Neural crest cell (in vitro differentiated cells): Measurements from ENCODE around the gene CANX. TPM values are rescaled to one million over a fixed set of nuclear protein-coding genes. Genes with fewer than 3 reads are reported as not detected.
"Not testable (repeated sequence)": the region's sequence is repeated elsewhere in the genome, so short reads cannot be mapped to it uniquely, and the experiment has no call there.

Experiments used
- DNase-seq: peaks from one replicate; pipeline ENCODE4 v3.0.0; 2021; ENCODE audit warnings: low read depth, mixed read lengths, low spot score
- H3K27ac Mint-ChIP-seq: one replicate; pipeline ENCODE4 v1.8.0; 2021; ENCODE audit warnings: mild to moderate bottlenecking, mixed read lengths; ENCODE audit not compliant: unreplicated experiment
- H3K27me3 Mint-ChIP-seq: 2 replicates; pipeline ENCODE4 v1.8.0; 2021; ENCODE audit warnings: low read depth, mild to moderate bottlenecking, mixed read lengths
- H3K36me3 Mint-ChIP-seq: 2 replicates; pipeline ENCODE4 v1.8.0; 2021; ENCODE audit warnings: low read depth, mild to moderate bottlenecking, mixed read lengths
- H3K4me1 Mint-ChIP-seq: 2 replicates; pipeline ENCODE4 v1.8.0; 2021; ENCODE audit warnings: mixed read lengths
- H3K4me3 Mint-ChIP-seq: one replicate; pipeline ENCODE4 v1.8.0; 2021; ENCODE audit warnings: mild to moderate bottlenecking, mixed read lengths
- H3K9me3 Mint-ChIP-seq: 2 replicates; pipeline ENCODE4 v1.8.0; 2021; ENCODE audit warnings: mixed read lengths
- CTCF ChIP-seq: fragments of 200-600 bp; sonication (generic); conservative IDR thresholded peaks from 2 replicates; pipeline ENCODE4 v1.5.0; 2021; ENCODE audit warnings: antibody characterized with exemption, mild to moderate bottlenecking
- long read RNA-seq: library from polyadenylated mRNA; unstranded; transcript quantifications from one replicate; pipeline ENCODE4 v2.0.0, GENCODE V29; 2020
- total RNA-seq: library from RNA; stranded (reverse); gene quantifications from 2 replicates; pipeline ENCODE4 v1.2.1, GENCODE V29; 2021

Gene CANX
- total RNA-seq = 652 and 682 TPM in 2 replicates
- long read RNA-seq, full-length matches to known transcripts = 584 of 1,039 reads
- long read RNA-seq, partial matches to known transcripts = 375 of 1,039 reads
- long read RNA-seq, other reads (novel, unspliced or antisense) = 80 of 1,039 reads

DNA sequence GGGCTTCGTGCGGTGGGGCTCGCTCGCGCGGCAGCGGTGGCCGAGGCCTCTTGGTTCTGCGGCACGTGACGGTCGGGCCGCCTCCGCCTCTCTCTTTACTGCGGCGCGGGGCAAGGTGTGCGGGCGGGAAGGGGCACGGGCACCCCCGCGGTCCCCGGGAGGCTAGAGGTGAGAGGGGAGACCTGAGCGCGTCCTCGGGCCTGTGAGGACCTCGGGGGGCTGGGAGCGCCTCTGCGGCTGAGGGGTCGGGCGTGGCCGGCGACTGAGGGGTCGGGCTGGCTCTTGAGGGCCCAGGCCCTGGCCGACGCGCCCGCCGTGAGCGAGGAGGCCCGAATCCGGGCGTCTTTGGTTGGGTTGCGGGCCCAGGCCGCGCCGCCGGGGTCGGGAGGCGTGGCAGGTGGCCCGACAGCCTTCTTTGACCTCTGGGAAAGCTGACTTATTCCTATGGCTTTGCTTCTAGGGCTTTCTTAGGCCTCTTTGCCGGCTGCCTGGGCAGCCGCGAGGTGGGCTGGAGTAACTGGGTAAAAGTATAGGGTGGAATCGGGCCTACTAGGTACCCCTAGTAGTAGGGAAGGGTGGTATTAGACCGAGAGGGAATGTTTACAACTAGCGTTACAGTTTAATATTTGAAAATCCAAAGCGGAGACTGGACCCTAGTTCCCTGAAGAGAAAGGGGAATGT lies at the start of gene CANX:
CANX (plus strand) TSS at position 33 of the 681 bp plus-strand sequence. CDS start 6,715 bp downstream, outside the sequence.
- no peak for TF ChIP-seq CTCF
- Mint-ChIP-seq H3K27ac (peak within 1 kb of the TSS; percentile 100), H3K4me3 (peak within 1 kb of the TSS; percentile 100), H3K27me3 (no peaks in the 10 kb centered on the region), H3K36me3 (peaks cover 12% of the 10 kb centered on the region), H3K9me3 (no peaks in the 10 kb centered on the region), H3K4me1 (peaks cover 42% of the 10 kb centered on the region)
- no peak for DNase-seq

GRCh38 chr5:179649166-179649703 lies 49.5 kb upstream of the CANX start:
- not testable (repeated sequence) for H3K27me3 Mint-ChIP-seq, H3K4me1 Mint-ChIP-seq, H3K4me3 Mint-ChIP-seq, H3K36me3 Mint-ChIP-seq, H3K27ac Mint-ChIP-seq, H3K9me3 Mint-ChIP-seq, DNase-seq

GRCh38 chr5:179650245-179650644 lies 48.5 kb upstream of the CANX start:
- H3K27ac Mint-ChIP-seq, DNase-seq, H3K27me3 Mint-ChIP-seq, H3K4me1 Mint-ChIP-seq, H3K36me3 Mint-ChIP-seq, H3K4me3 Mint-ChIP-seq, H3K9me3 Mint-ChIP-seq: not testable (repeated sequence)

- not testable (repeated sequence) for H3K4me1 Mint-ChIP-seq, H3K4me3 Mint-ChIP-seq, H3K27me3 Mint-ChIP-seq, H3K36me3 Mint-ChIP-seq, H3K9me3 Mint-ChIP-seq, DNase-seq, H3K27ac Mint-ChIP-seq
Observed at GRCh38 chr5:179653135-179653534, 45.6 kb upstream of the CANX start.

- DNase-seq = not testable (repeated sequence)
Observed at GRCh38 chr5:179657302-179658178, 41.2 kb upstream of the CANX start.

GRCh38 chr5:179658179-179658856 lies 40.4 kb upstream of the CANX start:
- H3K27me3 Mint-ChIP-seq, H3K36me3 Mint-ChIP-seq, DNase-seq, H3K4me1 Mint-ChIP-seq, H3K9me3 Mint-ChIP-seq: not testable (repeated sequence)
- Mint-ChIP-seq H3K27ac (peak overlapping the region; percentile 43), H3K4me3 (peak overlapping the region; percentile 84)

More at GRCh38 chr5:179657302-179658178, 41.2 kb upstream of the CANX start:
- H3K36me3 Mint-ChIP-seq, H3K9me3 Mint-ChIP-seq, H3K27ac Mint-ChIP-seq, H3K4me1 Mint-ChIP-seq, H3K27me3 Mint-ChIP-seq: not testable (repeated sequence)
- H3K4me3 Mint-ChIP-seq = peak overlapping the region; percentile 84

DNA sequence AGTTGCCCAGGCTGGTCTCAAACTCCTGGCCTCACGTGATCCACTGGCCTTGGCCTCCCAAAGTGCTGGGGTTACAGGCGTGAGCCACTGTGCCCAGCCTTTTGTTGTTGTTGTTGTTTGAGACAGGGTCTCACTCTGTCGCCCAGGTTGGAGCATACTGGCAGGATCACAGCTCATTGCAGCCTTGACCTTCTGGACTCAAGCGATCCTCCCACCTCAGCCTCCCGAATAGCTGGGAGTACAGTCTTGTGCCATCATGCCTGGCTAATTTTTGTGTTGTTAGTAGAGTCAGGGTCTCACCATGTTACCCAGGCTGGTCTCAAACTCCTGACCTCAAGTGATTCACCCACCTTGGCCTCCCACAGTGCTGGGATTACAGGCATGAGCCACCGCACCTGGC lies 37.1 kb upstream of the CANX start:
- not testable (repeated sequence) for H3K4me1 Mint-ChIP-seq, H3K27me3 Mint-ChIP-seq, H3K27ac Mint-ChIP-seq, H3K4me3 Mint-ChIP-seq, DNase-seq, H3K9me3 Mint-ChIP-seq, H3K36me3 Mint-ChIP-seq

DNA sequence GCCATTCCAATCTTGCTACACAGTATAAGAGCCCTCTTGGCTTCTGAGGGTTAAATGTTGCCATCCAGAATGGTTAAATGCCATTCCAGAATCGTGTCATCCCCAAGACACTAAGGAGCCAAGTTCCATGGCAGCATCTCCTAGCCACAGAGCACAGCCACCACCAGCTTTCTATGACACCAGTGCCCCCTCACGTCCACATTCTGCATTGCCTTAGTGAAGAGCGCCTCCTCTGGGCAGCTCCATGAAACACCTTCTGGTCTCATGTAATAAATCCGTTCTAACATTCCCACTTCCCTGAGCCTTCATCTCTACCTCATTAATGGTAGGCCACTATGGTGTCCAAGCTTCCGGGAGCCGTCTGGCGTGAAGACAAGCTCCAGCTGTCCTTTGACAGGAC lies 30.4 kb upstream of the CANX start:
- Mint-ChIP-seq H3K4me1 (peaks cover 5% of the 10 kb centered on the region), H3K4me3 (peak overlapping the region; percentile 32), H3K9me3 (no peaks in the 10 kb centered on the region), H3K27ac (no peak overlapping the region), H3K27me3 (no peaks in the 10 kb centered on the region), H3K36me3 (no peaks in the 10 kb centered on the region)
- peak; percentile 43 for DNase-seq
- TF ChIP-seq CTCF = peak; percentile 72
